ENCODE measurements around the gene TUT7.

- TF ChIP-seq ZNF843 (tag by site-specific recombination; IDR thresholded peaks at IDR 0.05): no peak
- no peak for TF ChIP-seq ZNF138 (tag by site-specific recombination; IDR thresholded peaks at IDR 0.05; ENCODE audit: borderline replicate concordance)
- TF ChIP-seq CTCF (tag by site-specific recombination; IDR thresholded peaks at IDR 0.05): no peak
- TF ChIP-seq ZBTB1 (tag by site-specific recombination; IDR thresholded peaks at IDR 0.05): no peak
- TF ChIP-seq ZNF132 (tag by site-specific recombination; IDR thresholded peaks at IDR 0.05; ENCODE audit: borderline replicate concordance): no peak
- no peak for TF ChIP-seq MZF1 (tag by site-specific recombination; IDR thresholded peaks at IDR 0.05; ENCODE audit: borderline replicate concordance)
- no peak for TF ChIP-seq ZBTB49 (tag by site-specific recombination; IDR thresholded peaks at IDR 0.05; ENCODE audit: low read depth)
- TF ChIP-seq KLF16 (tag by site-specific recombination; IDR thresholded peaks at IDR 0.05): no peak
- no peak for TF ChIP-seq REST (tag by site-specific recombination; IDR thresholded peaks at IDR 0.05)
- TF ChIP-seq ZNF16 (tag by site-specific recombination; IDR thresholded peaks at IDR 0.05; ENCODE audit: low read depth): no peak
- no peak for TF ChIP-seq EGR2 (tag by site-specific recombination; IDR thresholded peaks at IDR 0.05; ENCODE audit: low read depth)
- no peak for TF ChIP-seq ELK4 (IDR thresholded peaks at IDR 0.05; ENCODE audit: borderline replicate concordance, low read depth, low read length)
- TF ChIP-seq HIC1 (tag by site-specific recombination; IDR thresholded peaks at IDR 0.05): no peak
- no peak for TF ChIP-seq ZNF2 (tag by site-specific recombination; IDR thresholded peaks at IDR 0.05)
Measured at GRCh38 chr9:86330186-86330585, 24.0 kb downstream of the TUT7 start.
